C4-2B (cell line): Measurements from ENCODE around the gene ZNRF4.

Source experiments
- H3K27ac ChIP-seq: fragments of 450-650 bp; 2 replicates; pipeline ENCODE4 v1.5.1; 2017
- ZFX ChIP-seq: fragments of 450-650 bp; IDR thresholded peaks from 2 replicates; pipeline ENCODE4 v1.6.1; 2017
- TF ChIP-seq, protein P1 (sequence below): fragments of 450-650 bp; conservative IDR thresholded peaks from 2 replicates; pipeline ENCODE4 v1.5.1; 2017; ENCODE audit warnings: mild to moderate bottlenecking

Gene ZNRF4

DNA sequence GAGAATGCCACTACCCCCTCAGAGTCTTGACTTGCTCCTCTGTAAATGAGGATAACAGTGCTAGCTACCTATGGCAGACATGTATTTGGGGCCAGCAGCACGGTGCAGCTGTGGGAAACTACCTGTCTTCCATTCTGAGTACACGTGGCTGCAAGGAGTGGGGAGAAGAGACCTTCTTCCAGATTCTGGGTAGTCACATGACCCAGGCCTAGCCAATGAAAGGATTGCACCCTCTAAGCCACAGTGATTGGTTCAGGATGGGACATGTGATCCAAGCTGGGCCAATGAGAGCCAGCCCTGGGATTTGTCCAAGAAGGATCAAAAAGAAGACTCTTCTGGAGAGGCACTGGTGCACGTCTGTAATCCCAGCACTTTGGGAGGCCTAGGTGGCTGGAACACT, 5.5 kb downstream of the ZNRF4 start:
- no peak overlapping the region for H3K27ac ChIP-seq
- TF ChIP-seq ZFX: no peak
- TF ChIP-seq, protein P1, sequence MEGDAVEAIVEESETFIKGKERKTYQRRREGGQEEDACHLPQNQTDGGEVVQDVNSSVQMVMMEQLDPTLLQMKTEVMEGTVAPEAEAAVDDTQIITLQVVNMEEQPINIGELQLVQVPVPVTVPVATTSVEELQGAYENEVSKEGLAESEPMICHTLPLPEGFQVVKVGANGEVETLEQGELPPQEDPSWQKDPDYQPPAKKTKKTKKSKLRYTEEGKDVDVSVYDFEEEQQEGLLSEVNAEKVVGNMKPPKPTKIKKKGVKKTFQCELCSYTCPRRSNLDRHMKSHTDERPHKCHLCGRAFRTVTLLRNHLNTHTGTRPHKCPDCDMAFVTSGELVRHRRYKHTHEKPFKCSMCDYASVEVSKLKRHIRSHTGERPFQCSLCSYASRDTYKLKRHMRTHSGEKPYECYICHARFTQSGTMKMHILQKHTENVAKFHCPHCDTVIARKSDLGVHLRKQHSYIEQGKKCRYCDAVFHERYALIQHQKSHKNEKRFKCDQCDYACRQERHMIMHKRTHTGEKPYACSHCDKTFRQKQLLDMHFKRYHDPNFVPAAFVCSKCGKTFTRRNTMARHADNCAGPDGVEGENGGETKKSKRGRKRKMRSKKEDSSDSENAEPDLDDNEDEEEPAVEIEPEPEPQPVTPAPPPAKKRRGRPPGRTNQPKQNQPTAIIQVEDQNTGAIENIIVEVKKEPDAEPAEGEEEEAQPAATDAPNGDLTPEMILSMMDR: no peak

DNA sequence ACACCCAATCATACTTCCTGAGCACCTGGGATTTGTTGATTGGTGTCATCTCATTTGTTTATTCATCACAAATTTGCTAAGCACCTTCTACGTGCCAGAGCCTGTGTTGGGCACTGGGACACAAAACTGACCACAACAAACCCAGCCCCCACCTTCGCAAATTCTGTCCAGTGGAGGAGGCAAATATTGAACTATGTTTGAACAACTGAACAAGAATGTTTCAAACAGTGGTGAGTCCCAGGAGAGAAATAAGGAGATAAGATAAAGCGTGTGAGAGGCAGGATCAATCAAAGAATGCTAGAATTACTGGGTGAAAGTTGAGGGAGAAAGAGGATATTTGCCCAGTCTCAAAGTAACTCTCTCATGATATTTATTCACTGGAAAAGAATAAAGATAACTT, 8.7 kb downstream of the ZNRF4 start:
- no peak overlapping the region for H3K27ac ChIP-seq
- TF ChIP-seq, protein P1: no peak
- TF ChIP-seq ZFX: no peak

DNA sequence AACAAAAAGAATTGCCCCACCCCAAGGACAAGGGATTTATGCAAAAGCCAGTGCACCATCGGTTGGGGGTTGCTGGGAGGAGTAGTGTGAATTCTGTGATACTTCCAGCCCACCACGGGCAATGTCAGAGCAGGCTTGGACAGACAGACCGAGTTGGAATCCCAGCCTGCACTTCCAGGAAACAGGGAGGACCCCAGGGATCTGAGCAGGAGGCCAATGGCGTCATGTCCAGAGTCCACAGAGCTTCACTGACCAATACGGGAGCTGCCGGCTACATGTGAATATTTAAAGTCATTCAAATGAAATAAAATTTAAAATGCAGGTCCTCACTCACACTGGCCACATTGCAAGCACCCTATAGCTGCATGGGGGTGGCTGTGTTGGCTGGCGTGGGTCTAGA, 10.9 kb downstream of the ZNRF4 start:
- H3K27ac ChIP-seq: no peak overlapping the region
- TF ChIP-seq ZFX: no peak

DNA sequence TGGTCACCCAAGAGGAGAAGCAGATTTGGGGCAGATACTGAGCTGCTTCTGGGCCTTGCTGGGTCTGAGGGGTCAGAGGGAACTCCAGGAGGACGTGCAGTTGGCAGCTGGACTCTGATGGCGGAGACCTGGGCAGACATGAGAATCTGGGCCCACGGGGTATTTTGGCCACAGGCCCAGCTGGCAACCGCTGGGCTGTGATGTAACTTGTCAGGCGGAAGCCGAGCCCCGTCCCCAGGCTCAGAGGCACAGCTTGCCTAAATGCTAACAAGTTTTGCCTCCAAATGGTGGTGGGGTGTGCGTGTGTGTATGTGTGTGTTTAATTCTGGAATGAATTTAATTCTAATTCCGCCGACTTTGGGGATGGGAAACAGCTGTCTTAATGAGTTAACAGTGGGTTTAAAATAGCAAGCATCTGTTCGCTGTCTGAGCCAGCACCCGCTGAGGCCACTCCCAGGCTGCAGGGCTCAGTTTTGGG, 11.6 kb downstream of the ZNRF4 start:
- no peak for TF ChIP-seq ZFX
- TF ChIP-seq, protein P1: no peak
- no peak overlapping the region for H3K27ac ChIP-seq

DNA sequence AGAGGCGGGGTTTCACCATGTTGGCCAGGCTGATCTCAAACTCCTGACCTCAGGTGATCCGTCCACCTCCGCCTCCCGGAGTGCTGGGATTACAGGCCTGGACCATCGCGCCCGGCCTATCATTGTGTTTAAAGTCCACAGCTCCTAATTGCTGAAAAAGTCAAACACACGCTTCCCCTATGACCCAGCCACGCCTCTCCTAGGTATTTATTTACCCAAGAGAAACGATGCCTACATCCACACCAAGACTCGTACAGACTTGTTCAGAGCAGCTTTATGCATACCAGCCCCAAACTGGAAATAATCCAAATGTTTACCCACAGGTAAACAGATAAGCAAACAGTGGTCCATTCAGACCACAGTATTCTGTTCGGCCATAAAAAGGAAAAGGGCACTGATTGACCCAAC, 15.1 kb downstream of the ZNRF4 start:
- H3K27ac ChIP-seq: no peak overlapping the region
- TF ChIP-seq, protein P1: no peak
- TF ChIP-seq ZFX: no peak

DNA sequence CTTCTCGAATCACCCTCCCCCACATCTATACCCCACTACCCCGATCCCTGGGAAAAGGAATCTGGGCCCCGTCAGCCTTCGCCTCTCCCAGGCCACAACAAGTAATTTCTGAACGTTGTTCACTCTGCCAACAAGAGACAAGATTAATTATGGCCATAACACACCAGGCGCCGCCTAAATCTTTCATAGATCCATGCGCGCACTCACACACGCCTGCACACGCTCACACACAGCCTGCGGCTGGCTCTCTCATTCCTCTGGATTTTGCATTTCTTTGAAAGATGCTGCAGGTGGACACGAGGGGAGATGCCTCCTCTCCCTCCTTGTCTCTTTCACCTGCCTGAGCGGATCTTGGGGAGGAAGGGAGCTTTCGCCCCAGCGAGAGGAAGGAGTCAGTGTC, 17.1 kb downstream of the ZNRF4 start:
- TF ChIP-seq, protein P1: no peak
- TF ChIP-seq ZFX: no peak
- H3K27ac ChIP-seq: no peak overlapping the region

DNA sequence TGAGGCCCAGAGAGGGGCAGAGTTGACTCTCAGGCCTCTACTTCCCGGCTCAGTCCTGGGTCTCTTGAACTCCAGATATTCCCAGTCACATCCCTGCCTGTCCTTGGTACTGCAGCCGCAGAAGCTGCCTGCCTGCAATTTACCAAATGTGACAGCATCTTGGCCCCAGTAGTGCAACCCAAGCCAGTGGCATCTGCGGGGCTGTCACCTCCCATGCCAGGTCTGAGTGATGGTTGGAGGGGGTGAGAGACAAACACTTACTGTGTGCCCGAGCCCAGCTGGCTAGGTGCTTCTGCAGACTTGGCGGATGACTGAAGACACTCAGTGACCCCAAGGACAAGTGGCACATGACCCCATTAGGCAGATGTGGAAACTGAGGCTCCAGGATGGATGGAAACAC, 18.4 kb downstream of the ZNRF4 start:
- no peak for TF ChIP-seq ZFX
- TF ChIP-seq, protein P1: no peak
- H3K27ac ChIP-seq: no peak overlapping the region

DNA sequence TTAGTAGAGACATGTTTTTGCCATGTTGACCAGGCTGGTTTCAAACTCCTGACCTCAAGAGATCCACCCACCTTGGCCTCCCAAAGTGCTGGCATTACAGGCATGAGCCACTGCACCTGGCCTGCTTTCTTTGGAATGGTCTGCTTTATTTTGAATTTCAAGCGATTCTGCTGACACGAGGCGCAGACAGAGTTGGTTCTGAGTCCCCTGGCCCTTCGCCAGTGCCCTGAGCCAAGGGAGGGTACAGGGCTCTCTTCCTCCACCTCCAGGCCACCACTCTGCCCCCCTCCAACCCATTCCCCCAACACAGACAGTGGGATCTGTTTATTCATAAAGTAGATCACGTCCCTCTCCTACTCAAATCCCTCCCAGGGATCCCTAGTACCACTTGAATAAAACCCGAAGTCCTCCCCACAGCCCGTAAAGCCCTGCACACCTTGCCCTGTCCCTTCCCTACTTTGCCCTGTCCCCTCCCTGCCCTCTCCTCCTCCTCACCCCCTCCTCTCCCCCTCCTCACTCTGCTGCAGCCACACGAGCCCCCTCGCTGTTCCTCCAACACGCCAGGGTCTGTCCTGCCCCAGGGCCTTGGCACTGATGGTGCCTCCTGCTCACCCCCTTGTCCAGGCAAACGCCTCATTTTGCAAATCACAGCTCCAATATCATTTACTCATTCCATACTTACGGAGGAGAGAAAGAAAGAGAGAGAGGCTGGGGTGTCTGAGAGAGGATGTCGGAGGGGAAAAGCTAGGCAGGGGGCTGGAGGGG, 22.4 kb downstream of the ZNRF4 start:
- TF ChIP-seq, protein P1: no peak
- TF ChIP-seq ZFX: no peak
- H3K27ac ChIP-seq: no peak overlapping the region
